ENCODE data around the gene KCNJ1. TPM values are rescaled to one million over a fixed set of nuclear protein-coding genes. Genes with fewer than 3 reads are reported as not detected.

Gene KCNJ1
- total and polyA plus RNA-seq, 2 donors: 0.09 TPM; not detected in 1

DNA sequence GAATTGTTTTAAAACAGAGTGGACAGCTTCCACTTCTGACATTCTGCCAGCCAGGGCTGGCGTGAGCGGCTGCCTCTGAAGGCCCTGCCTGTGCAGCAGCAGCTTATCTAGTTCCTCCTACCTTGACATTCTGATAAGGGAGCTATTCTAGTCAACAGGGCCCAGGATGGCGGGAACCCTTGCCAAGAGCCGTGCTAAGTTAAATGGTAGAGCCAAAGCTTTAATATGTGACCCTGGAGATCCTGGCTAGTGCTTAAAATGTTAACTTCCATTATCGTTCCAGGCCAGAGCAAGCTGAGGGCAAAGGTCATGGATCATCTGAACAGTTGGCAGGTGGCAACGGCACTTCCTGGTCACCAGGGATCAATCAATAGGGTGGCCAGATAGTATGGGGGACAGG is 27.6 kb upstream of the KCNJ1 start:
- Histone ChIP-seq H3K4me1 (ENCODE audit: insufficient read depth) (no peaks in the 10 kb centered on the region), H3K4me3 (ENCODE audit: low read depth, low read length) (no peak overlapping the region), H3K36me3 (ENCODE audit: insufficient read depth) (no peaks in the 10 kb centered on the region), H3K27ac (ENCODE audit: low read depth) (no peak overlapping the region)
- WGBS: 51% methylated on average over 6 of the region's 6 CpGs
- DNase-seq (ENCODE audit: extremely low spot score): no peak

DNA sequence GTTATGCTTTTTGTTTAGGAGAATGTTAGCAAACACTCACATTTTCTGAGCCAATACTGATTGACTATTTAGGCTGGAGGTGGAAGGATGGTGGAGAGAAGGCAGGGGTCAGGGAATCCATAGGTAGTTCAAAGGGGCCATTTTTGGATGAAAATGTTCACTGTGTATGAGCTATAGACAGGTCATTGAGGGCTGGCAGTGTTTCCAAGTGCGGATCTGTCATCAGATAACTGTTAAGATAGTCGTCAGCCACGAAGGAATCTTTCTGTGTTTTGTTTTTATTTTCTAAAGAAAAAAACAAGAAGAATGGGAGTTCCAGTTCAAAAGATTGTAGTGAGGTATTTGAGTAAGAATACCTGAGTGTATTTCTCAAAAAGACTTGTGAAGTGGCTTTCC is 27.2 kb upstream of the KCNJ1 start:
- no peaks in the 10 kb centered on the region for H3K36me3 ChIP-seq (ENCODE audit: insufficient read depth)
- WGBS: 82% methylated on average over 3 of the region's 3 CpGs
- no peaks in the 10 kb centered on the region for H3K4me1 ChIP-seq (ENCODE audit: insufficient read depth)
- no peak for DNase-seq (ENCODE audit: extremely low spot score)
- no peak overlapping the region for H3K27ac ChIP-seq (ENCODE audit: low read depth)
- no peak overlapping the region for H3K4me3 ChIP-seq (ENCODE audit: low read depth, low read length)

DNA sequence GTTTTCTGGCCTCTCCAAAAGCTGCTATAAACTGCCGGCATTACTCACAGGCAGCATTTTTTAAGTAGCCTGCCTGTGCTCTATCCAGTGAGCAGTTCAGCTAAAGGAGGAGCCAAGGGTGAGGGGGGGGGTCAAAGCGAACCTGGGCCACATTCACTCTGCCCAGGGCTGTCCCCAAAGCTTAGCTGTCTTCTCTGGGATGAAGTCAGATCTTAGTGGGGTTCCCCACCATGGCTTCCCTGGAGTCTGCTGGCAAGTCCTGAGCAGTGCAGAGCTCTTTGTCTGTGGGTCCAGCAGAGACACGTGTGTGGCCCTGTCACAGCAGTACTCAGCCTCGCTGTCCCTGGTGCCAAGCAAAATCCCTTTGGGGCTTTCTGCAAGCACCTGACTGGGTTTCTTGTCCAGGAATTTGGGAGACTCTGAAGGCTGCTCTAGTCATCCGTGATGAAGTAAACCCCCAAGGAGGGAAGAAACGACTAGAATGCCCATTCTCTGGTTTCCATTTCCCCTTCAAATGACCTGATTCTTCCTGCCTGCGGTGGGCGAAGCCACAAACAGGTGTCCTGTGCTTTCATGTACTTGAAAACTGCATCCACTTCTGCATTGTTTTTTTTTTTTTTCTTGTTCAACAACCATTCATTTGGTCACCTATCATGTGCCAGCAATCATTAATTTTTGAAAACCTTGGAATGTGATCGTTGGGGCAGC is 26.6 kb upstream of the KCNJ1 start:
- no peak for DNase-seq (ENCODE audit: extremely low spot score)
- no peaks in the 10 kb centered on the region for H3K4me1 ChIP-seq (ENCODE audit: insufficient read depth)
- H3K4me3 ChIP-seq (ENCODE audit: low read depth, low read length): no peak overlapping the region
- H3K36me3 ChIP-seq (ENCODE audit: insufficient read depth): no peaks in the 10 kb centered on the region
- H3K27ac ChIP-seq (ENCODE audit: low read depth): no peak overlapping the region
- WGBS: 87% methylated on average over 9 of the region's 9 CpGs

DNA sequence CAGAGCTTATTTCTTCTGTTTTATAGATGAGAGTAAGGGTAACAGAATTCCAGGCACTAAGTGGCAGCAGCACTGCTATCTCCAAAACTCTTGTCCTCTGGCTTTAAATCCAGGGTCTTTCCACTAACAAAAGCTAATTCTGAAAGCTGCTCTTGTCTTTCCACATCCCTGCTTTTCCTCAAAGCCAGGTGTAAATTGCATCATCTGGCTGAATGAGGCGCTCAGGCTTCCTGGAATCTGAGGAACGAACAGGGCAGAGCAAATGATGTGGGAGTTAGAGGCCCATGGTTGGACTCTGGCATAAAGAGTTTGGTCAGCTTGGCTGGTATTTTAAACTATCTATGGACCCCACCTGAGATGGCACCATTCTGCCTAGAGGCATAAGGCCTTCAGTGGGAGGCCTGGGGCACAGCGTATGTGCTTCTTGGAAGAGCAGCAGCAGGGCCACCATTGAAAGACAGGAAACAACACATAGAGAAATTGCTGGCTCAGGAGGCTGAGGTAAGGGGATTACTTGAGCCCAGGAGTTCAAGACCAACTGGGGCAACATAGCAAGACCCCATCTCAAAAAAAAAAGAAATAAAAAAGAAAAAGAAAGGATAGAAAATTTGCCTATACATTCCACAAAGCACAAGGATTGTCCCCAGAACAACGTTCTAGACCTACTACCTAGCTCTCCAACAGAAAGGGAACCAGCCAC is 25.9 kb upstream of the KCNJ1 start:
- DNase-seq (ENCODE audit: extremely low spot score): no peak
- no peaks in the 10 kb centered on the region for H3K4me1 ChIP-seq (ENCODE audit: insufficient read depth)
- WGBS: 94% methylated on average over 4 of the region's 4 CpGs

DNA sequence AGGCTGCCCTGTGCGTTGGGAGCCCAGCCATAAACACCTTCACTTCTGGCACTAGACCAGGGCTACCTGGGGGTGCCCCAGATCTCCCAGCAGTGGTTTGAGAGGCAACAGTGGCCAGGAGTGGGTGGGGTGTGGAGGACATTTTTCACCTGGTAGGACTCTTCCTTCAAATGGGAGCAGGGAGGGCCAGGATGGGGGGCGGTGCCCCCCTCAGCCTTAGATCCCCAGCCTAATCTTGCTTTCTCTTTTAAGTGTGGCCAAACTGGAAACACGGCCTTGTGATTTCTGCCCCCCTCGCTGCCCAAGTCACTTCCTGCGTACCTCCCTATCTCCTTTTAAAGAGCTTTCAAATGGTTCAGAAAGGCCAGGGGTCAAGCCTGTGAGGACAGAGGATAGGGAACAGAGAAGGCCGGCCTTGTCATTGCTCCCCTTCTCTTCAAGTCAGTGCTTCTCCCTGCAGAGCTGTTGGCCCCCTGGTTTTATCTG is 24.9 kb upstream of the KCNJ1 start:
- H3K27ac ChIP-seq (ENCODE audit: low read depth): no peak overlapping the region
- H3K4me3 ChIP-seq (ENCODE audit: low read depth, low read length): no peak overlapping the region
- no peaks in the 10 kb centered on the region for H3K4me1 ChIP-seq (ENCODE audit: insufficient read depth)
- no peaks in the 10 kb centered on the region for H3K36me3 ChIP-seq (ENCODE audit: insufficient read depth)
- WGBS: 70% methylated on average over 6 of the region's 6 CpGs
- DNase-seq (ENCODE audit: extremely low spot score): no peak

More for the DNA sequence above, 25.9 kb upstream of the KCNJ1 start:
- H3K4me3 ChIP-seq (ENCODE audit: low read depth, low read length): no peak overlapping the region
- no peak overlapping the region for H3K27ac ChIP-seq (ENCODE audit: low read depth)
- no peaks in the 10 kb centered on the region for H3K36me3 ChIP-seq (ENCODE audit: insufficient read depth)

DNA sequence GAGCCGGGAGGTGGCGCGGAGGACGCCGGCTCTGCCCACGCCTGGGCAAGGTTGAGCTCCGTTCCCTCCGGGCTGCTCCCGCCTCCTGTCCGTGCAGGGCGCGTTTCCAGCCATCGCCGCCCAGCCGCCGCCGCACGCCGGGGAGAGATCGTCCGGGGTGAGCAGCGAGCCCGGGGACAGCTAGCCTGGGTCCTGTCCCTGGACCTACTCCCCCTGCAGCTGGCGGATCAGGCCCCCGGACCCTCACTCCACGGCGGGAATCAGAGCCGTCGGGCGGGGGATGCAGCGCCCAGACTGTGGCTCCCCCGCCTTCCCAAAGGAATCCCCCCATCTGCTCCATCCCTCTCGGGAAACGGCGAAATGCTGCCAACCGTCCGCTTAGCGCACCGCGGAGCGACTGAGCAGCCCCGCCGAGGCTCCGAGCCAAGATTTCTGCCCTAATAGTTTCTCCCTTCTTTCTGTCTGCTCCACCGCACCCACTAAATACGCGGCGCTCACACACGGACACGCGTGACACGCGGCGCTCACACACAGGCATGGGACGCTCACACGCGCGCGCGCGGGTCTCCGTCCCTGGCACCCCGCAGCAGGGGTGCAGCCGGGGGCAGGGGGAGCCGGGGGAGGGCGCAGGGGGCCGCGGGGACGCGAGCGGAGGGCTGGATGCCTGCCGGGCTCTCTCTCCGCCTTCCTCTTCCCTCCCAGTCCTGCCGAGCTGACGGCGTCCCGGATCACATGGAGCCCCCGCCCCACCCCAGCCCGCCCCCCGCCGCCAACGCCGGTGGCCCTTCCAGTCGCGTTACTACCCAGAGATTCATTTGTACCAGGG is 23.7 kb upstream of the KCNJ1 start, which contains the start of gene KCNJ5:
Gene KCNJ5 (plus strand): TSS at position 814 of the 826 bp plus-strand sequence. CDS start 19,918 bp downstream, outside the sequence.
- Histone ChIP-seq H3K36me3 (ENCODE audit: insufficient read depth) (no peaks in the 10 kb centered on the region), H3K4me1 (ENCODE audit: insufficient read depth) (no peaks in the 10 kb centered on the region), H3K27ac (ENCODE audit: low read depth) (no peak within 1 kb of the TSS), H3K4me3 (ENCODE audit: low read depth, low read length) (peak within 1 kb of the TSS; percentile 40)
- WGBS: under 1% methylated on average over 85 of the region's 85 CpGs
- DNase-seq (ENCODE audit: extremely low spot score): no peak

DNA sequence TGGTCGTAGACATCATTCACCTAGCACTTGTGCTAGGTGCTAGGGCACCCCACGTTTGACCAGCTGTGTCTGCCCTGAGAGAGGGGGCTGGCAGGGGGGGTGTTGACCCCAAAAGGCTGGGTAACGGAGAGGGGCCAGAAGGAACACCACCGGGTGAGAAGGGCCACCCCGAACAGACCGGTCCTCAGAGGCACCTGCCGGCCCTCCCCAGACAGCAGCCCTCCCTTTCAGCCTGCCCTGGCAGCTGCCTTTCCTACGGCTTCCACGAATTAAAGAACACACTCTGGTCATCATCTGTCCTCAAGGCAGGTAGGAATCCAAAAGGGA is 23.1 kb upstream of the KCNJ1 start:
- no peak for DNase-seq (ENCODE audit: extremely low spot score)
- H3K4me3 ChIP-seq (ENCODE audit: low read depth, low read length): peak overlapping the region; percentile 40
- H3K27ac ChIP-seq (ENCODE audit: low read depth): no peak overlapping the region
- no peaks in the 10 kb centered on the region for H3K4me1 ChIP-seq (ENCODE audit: insufficient read depth)
- WGBS: 33% methylated on average over 9 of the region's 9 CpGs
- H3K36me3 ChIP-seq (ENCODE audit: insufficient read depth): no peaks in the 10 kb centered on the region

DNA sequence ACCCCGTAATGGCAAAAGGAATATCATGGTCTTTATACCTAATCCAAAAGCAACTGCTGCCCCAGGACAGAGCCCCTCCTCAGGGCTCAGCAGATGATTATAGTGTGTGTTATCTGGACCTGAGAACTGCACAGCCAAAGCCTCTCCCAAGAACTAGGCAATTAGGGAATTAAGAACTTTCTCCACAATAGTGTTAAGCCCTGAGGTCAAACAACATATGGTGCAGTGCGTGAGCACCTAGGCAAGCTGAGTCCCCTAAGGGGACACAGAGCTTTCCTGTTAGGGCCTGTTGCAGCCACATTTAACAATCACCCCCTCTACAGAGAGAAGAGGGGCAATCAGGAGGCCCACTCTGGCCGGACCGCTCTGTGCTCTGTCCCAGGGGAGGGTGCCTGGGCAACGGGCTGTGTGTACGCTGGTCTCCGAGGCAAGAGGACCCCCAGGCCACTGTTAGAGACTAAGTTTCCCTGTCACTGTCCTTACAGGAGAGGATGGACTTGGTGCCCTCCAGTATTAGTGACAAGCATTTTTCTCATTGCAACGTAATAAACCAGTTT is 22.6 kb upstream of the KCNJ1 start:
- H3K27ac ChIP-seq (ENCODE audit: low read depth): no peak overlapping the region
- no peak overlapping the region for H3K4me3 ChIP-seq (ENCODE audit: low read depth, low read length)
- WGBS: 83% methylated on average over 8 of the region's 8 CpGs

DNA sequence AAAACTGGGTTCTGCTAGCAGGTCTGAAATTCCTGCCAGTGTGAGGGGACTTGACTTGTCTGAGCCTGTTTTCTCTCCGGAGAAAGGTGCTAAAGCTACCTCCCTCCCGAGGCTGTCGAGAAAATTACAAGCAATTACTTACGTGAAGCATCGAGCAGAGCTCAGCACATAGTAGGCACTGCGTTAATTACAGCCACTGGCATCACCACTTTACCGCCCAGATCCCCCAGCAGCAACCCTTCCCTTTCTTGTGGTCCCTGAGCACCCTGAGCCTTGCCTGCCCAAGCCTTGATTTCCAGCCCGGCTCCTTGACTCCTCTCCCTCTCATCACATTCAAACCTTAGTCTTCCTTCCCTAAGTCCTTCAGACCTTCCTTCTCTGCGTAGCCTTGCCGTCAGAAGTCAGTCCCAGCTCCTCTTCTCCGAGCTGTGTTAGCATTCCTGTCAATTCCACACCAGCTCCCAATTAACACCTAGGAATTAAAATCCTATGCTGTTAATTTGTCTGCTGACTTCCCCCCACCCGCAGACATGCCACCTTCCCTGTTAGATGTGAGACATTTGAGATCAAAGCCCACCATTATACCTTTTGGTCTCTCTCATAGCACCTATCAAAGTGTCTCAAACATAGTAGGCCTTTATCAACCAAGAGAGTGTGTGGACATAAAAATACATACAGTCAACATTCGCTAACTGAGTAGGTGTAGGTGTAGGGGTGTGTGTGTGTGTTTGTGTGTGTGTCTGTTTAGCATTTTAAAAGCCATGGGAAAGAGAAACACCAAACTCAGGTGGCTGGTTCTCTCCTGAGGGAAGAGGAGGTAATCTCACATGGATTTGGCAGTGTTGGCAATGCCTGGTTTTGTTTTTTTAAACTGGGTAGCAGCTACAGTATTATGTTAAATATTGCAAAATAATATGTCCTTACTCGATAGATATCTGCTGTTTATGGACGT is 21.2 kb upstream of the KCNJ1 start:
- DNase-seq (ENCODE audit: extremely low spot score): no peak
- H3K36me3 ChIP-seq (ENCODE audit: insufficient read depth): no peaks in the 10 kb centered on the region
- WGBS: 78% methylated on average over 15 of the region's 15 CpGs
- no peaks in the 10 kb centered on the region for H3K4me1 ChIP-seq (ENCODE audit: insufficient read depth)
- no peak overlapping the region for H3K4me3 ChIP-seq (ENCODE audit: low read depth, low read length)
- no peak overlapping the region for H3K27ac ChIP-seq (ENCODE audit: low read depth)

More for the DNA sequence above, 22.6 kb upstream of the KCNJ1 start:
- no peaks in the 10 kb centered on the region for H3K36me3 ChIP-seq (ENCODE audit: insufficient read depth)
- DNase-seq (ENCODE audit: extremely low spot score): no peak
- H3K4me1 ChIP-seq (ENCODE audit: insufficient read depth): no peaks in the 10 kb centered on the region

DNA sequence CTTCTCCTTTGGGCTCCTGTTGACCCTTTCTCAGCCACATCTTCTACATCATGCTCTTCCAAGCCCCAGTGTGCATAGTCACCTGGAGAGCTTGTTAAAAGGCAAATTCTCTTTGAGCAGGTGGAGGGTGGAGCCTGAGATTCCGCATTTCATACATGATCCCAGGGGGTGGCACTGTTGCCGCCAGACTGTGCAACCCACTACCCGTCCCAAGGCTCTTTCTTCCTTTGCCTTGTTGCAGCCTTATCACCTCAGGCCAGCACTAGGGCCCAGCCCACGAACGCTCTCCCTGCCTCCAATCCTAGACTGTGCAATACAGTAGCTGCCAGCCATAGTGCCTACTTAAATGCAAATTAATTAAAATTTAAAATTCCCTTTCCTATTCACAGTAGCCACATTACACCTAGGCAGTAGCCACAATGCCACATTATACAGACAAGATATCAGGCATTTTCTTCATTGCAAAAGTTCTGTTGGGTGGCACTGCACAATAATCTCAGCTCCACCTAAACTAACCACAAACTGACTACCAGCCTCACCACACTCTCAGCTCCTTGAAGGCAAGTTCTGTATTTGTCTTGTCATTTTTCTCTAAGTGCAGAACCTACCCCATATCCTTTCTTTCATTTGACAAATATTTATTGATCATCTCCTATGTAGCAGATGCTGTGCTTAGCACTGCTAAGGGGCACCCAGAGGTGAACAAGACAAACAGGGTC is 19.5 kb upstream of the KCNJ1 start:
- H3K4me3 ChIP-seq (ENCODE audit: low read depth, low read length): no peak overlapping the region
- DNase-seq (ENCODE audit: extremely low spot score): no peak
- 52% methylated on average over 5 of the region's 5 CpGs for WGBS
- H3K27ac ChIP-seq (ENCODE audit: low read depth): no peak overlapping the region
- no peaks in the 10 kb centered on the region for H3K4me1 ChIP-seq (ENCODE audit: insufficient read depth)
- no peaks in the 10 kb centered on the region for H3K36me3 ChIP-seq (ENCODE audit: insufficient read depth)

DNA sequence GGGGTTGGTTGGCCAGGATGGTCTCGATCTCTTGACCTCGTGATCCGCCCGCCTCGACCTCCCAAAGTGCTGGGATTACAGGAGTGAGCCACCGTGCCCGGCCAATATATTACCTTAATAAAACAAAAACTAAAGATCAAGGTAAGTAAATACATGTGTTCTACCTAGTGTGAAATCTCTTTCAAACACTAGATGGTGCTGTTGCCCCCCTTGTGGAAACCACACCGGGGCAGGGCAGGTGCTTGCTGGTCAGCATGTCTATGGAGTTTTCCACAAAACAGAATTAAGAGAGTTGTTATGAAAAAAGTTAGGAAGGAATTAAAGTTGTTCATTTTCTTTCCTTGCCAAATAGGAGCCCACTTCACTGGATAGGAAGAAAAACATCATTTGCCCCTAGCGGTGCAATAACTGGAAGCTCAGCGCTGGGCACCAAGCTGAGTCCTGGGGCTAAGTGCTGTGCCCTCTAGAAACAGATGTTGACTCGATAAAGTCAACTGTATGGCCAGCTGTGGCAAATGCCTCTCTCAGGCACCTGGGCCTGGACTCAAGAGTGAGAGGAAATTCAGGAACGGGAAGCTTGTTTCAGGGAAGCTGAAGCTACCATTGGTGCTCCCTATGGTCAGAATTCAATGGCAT is 17.7 kb upstream of the KCNJ1 start:
- WGBS: 28% methylated on average over 12 of the region's 12 CpGs
- Histone ChIP-seq H3K27ac (ENCODE audit: low read depth) (no peak overlapping the region), H3K36me3 (ENCODE audit: insufficient read depth) (no peaks in the 10 kb centered on the region), H3K4me3 (ENCODE audit: low read depth, low read length) (no peak overlapping the region), H3K4me1 (ENCODE audit: insufficient read depth) (no peaks in the 10 kb centered on the region)
- no peak for DNase-seq (ENCODE audit: extremely low spot score)

DNA sequence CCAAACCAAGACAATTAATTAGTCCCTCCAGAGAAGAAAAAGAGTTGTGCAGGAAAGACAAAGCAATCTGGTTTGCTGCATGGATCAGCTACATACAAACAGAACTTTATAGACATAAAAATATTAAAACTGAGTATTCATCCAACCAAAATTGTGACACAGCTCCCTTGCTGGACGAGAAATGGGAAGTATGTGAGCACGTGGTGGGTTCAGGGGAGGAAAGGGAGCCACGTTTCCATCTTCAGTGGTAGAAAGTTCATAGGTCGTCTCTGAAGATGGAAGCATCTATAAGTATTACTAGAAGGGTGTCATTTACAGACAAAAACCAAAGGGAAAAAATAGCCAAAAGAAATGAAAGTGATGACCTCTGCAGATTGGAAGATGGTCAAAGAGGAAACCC is 17.0 kb upstream of the KCNJ1 start:
- H3K36me3 ChIP-seq (ENCODE audit: insufficient read depth): no peaks in the 10 kb centered on the region
- H3K4me1 ChIP-seq (ENCODE audit: insufficient read depth): no peaks in the 10 kb centered on the region
- DNase-seq (ENCODE audit: extremely low spot score): no peak
- WGBS: 45% methylated on average over 4 of the region's 4 CpGs
- H3K4me3 ChIP-seq (ENCODE audit: low read depth, low read length): no peak overlapping the region
- H3K27ac ChIP-seq (ENCODE audit: low read depth): no peak overlapping the region
